ENCODE measurements around the gene CCL11.

- TF ChIP-seq CTCF (IDR thresholded peaks at IDR 0.05) (no peak), RXRA (IDR thresholded peaks at IDR 0.05; ENCODE audit: borderline replicate concordance, low read depth) (no peak), USF2 (IDR thresholded peaks at IDR 0.05; ENCODE audit: borderline replicate concordance, low read depth, low read length) (no peak), EP300 (IDR thresholded peaks at IDR 0.05; ENCODE audit: borderline replicate concordance in 1 of 2, low read depth in 1 of 2, low read length in 1 of 2) (no peak)
Measured at GRCh38 chr17:34257299-34257985, 28.1 kb upstream of the CCL11 start.

Data from SK-N-SH (cell line).